Measurements from ENCODE around the gene RNF220.

RNF220 gene

DNA sequence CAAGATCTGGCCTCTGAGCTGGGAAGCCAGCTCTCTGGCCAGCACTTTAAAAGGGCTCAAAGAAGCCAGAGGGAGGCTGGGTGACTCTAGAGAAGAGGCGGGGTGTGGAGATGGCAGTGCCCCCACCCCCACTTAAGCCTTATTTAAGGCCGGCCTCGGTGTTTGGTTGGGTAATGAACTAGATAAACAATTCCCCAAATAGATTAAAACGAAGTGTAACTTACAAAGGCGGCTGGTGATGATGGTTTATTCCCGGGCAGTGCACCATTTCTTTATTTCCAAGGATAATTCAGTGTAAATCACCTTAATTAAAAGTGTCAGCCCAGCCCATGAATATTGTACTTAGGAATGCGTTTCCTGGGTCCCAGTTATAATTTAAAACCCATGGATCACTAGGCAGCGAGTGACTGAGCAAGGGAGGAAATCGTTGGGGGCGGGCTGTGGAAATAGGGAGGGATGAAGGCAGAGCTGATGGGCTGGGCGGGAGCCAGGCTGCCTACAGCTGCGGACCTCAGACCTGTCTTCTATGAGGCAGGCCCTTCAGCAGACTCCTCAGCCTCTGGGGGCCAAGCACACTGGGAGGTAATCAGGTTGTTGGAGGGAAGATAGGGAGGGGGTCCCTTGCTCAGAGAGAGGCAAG lies 214.3 kb downstream of the RNF220 start:
- no peak for TF ChIP-seq ZFX (IDR thresholded peaks at IDR 0.05)
- no peak for TF ChIP-seq CTCF (conservative IDR thresholded peaks at IDR 0.05)
- no peak overlapping the region for H3K27ac ChIP-seq

DNA sequence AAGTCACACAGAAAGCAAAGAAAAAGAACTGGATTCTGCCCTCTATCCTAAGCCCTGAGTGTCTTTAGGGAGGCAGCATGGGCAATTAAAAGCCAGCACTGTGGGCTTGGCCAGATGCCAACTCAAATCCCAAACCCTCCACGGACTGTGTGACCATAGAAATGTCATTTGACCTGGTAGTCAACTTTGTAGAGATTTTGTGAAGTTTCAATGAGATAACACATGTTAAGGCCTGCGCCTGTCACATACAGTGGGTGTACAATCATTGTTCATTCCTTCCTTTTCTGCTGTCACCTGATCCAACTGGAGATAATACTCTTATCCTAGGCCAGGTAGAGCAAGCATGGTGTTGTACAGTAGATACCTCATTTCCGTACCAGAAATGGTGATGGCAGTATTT lies 215.0 kb downstream of the RNF220 start:
- no peak for TF ChIP-seq CTCF (conservative IDR thresholded peaks at IDR 0.05)
- no peak for TF ChIP-seq ZFX (IDR thresholded peaks at IDR 0.05)
- H3K27ac ChIP-seq, result no peak overlapping the region

DNA sequence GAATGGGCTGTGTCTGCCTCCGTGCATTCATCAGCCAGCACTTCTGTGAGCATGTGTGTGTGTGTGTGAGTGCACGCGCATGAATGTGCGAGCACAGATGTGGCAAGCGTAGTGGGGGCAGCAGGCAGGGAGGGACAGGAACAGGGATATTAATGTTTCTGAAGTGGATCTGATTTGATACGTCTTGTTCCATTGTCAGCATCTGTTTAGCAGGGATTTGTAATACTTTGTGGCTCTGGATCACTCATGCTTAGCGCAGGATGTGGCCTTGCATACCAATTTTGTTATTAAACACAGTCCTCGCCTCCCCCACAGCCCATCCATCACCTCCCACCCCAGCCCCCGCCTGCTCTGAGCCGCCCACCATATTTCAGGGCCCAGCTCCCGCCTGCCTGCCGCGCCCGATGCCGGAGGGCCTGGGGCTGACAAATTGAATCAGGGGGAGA lies 216.8 kb downstream of the RNF220 start:
- no peak overlapping the region for H3K27ac ChIP-seq
- no peak for TF ChIP-seq ZFX (IDR thresholded peaks at IDR 0.05)
- no peak for TF ChIP-seq CTCF (conservative IDR thresholded peaks at IDR 0.05)

- no peak overlapping the region for H3K27ac ChIP-seq
- TF ChIP-seq CTCF (conservative IDR thresholded peaks at IDR 0.05) (no peak), ZFX (IDR thresholded peaks at IDR 0.05) (no peak)
Measured at GRCh38 chr1:44624268-44624901, 219.3 kb downstream of the RNF220 start.

DNA sequence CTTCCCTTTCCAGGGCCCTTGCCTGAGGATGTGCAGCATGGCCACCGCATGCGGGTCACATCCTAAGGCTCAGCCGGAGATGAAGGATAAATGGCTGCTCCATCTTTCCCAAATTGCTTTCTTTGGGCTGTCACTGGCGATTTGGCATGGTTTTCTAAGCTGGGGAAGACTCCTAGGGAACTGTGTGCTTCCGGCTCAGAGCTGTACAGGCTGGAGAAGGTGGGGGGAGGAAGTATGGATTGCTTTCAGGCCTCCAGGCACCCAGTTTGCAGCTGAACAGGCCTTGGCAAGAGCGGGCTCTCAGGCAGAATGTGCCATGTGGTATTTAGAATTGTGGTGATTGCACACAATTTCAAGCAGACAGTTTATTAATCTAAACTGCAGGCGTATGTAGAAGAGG lies 220.3 kb downstream of the RNF220 start:
- TF ChIP-seq ZFX (IDR thresholded peaks at IDR 0.05), result no peak
- no peak for TF ChIP-seq CTCF (conservative IDR thresholded peaks at IDR 0.05)

DNA sequence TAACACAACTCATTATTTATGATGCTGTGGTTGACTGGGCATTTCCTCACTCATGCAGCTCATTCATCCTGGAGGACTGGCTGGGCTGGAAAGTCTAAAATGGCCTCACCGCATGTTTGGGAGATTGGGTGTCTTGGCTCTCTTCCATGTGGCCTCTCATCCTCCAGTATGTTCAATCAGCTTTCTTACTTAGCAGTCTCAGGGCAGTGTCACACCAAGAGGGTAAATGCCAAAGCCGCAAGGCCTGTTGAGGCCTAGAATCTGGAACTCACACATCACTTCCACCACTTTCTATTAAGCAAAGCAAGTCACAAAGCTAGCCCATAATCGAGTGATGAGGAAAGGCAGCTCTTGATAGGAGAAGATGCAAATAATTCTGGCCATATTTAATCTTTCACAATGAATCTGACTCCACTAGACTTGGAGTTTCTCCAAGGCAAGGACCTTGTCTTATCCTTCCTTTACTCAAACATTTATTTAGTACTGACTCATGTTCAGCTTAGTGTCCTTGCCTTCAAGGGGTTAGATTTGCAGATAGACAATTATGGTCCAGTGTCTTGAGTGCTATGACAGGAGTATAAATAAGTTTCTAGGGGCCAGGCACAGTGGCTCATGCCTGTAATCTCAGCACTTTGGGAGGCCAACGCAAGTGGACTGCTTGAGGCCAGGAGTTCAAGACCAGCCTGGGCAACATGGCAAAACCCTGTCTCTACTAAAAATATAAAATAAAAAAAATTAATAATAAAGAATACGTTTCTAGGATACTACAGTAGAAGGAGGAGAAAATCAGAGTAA lies 224.1 kb downstream of the RNF220 start:
- TF ChIP-seq ZFX (IDR thresholded peaks at IDR 0.05), result no peak
- TF ChIP-seq CTCF (conservative IDR thresholded peaks at IDR 0.05), result no peak
- no peak overlapping the region for H3K27ac ChIP-seq

More for the DNA sequence above, 220.3 kb downstream of the RNF220 start:
- no peak overlapping the region for H3K27ac ChIP-seq

- TF ChIP-seq CTCF (conservative IDR thresholded peaks at IDR 0.05) (no peak), ZFX (IDR thresholded peaks at IDR 0.05) (no peak)
- no peak overlapping the region for H3K27ac ChIP-seq
Measured at GRCh38 chr1:44630116-44630515, 225.1 kb downstream of the RNF220 start.

Data from C4-2B (cell line).